ENCODE data around the gene CRTC1. TPM values are rescaled to one million over a fixed set of nuclear protein-coding genes. Genes with fewer than 3 reads are reported as not detected.

Gene CRTC1
- total and polyA plus RNA-seq, 2 of the 13 experiments (the other 11 are each of a cell fraction or from before 2014, with no cell fraction given), result 2.0 to 2.7 TPM

DNA sequence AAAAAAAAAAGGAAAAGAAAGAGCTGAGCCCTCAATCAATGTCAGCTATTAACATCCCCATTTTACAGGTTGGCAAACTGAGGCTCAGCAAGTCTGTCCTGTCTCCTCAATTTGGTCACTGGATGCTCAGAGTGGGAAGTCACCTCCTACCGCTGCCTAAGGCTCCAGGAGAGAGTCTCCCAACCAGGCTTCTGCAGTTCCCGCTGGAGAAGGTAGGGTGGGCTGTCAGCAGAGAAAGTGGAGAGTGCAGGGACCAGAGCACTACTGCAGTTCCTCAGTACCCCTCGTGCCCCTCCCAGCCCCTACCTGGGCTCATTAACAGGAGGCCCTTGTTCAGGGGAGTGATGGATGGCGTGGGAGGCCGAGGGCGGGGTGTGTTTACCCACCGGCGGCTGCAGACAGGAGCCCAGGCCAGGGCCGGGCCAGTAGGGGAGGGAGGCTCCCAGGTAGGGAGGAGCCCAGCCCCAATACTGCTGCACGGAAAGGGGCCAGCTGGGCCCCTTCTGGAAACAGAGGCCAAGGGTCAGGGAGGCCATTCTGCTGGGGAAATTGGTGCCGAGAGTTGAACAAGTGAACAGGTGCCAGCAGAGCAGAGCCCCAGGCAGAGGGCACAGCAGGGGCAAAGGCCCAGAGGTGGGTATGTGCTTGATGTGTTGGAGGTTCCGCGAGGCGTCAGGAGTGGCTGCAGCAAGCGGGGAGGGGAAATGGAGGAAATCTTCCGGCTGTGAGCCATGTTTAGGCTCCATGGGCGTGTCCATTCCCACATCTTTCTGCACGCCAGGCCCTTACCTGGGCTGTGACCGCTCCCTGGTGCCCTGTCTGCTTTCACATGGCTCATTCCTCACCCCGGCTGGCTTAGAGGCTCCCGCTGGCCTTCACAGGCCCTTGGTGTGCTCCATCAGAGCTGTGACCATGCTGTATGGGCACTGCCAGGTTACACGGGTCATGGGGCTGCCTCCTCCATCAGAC, 115.2 kb downstream of the CRTC1 start (continued):
- TF ChIP-seq, protein P1, sequence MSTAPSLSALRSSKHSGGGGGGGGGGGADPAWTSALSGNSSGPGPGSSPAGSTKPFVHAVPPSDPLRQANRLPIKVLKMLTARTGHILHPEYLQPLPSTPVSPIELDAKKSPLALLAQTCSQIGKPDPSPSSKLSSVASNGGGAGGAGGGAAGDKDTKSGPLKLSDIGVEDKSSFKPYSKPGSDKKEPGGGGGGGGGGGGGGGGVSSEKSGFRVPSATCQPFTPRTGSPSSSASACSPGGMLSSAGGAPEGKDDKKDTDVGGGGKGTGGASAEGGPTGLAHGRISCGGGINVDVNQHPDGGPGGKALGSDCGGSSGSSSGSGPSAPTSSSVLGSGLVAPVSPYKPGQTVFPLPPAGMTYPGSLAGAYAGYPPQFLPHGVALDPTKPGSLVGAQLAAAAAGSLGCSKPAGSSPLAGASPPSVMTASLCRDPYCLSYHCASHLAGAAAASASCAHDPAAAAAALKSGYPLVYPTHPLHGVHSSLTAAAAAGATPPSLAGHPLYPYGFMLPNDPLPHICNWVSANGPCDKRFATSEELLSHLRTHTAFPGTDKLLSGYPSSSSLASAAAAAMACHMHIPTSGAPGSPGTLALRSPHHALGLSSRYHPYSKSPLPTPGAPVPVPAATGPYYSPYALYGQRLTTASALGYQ (CRISPR knock-in tag; IDR thresholded peaks at IDR 0.05), result peak; percentile 51; the same call in 1 of the 2 replicates
- TF ChIP-seq, protein P2, sequence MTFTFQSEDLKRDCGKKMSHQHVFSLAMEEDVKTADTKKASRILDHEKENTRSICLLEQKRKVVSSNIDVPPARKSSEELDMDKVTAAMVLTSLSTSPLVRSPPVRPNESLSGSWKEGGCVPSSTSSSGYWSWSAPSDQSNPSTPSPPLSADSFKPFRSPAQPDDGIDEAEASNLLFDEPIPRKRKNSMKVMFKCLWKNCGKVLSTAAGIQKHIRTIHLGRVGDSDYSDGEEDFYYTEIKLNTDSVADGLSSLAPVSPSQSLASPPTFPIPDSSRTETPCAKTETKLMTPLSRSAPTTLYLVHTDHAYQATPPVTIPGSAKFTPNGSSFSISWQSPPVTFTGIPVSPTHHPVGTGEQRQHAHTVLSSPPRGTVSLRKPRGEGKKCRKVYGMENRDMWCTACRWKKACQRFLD (CRISPR knock-in tag; IDR thresholded peaks at IDR 0.05; ENCODE audit: borderline replicate concordance), result no peak
- TF ChIP-seq STAG1 (CRISPR knock-in tag; IDR thresholded peaks at IDR 0.05), result peak; percentile 48; the same call in 1 of the 2 replicates
- peak; percentile 43; the same call in 1 of the 2 replicates for TF ChIP-seq HIVEP1 (CRISPR knock-in tag; IDR thresholded peaks at IDR 0.05)
- peak; percentile 23; the same call in 1 of the 2 replicates for TF ChIP-seq POGZ (CRISPR knock-in tag; IDR thresholded peaks at IDR 0.05)
- TF ChIP-seq ZNF558 (CRISPR knock-in tag; IDR thresholded peaks at IDR 0.05; ENCODE audit: borderline replicate concordance), result no peak
- TF ChIP-seq ZNF790 (CRISPR knock-in tag; IDR thresholded peaks at IDR 0.05; ENCODE audit: borderline replicate concordance), result no peak
- peak; percentile 75 for TF ChIP-seq KDM1A (CRISPR knock-in tag; IDR thresholded peaks at IDR 0.05)
- peak; percentile 92 for TF ChIP-seq MEIS2 (CRISPR knock-in tag; IDR thresholded peaks at IDR 0.05)
- peak; percentile 22; the same call in 1 of the 2 replicates for TF ChIP-seq MYC (CRISPR knock-in tag; IDR thresholded peaks at IDR 0.05; ENCODE audit: borderline replicate concordance)
- peak; percentile 61 for TF ChIP-seq RARA (CRISPR knock-in tag; IDR thresholded peaks at IDR 0.05)
- peak; percentile 42; the same call in 1 of the 2 replicates for TF ChIP-seq NCOA2 (CRISPR knock-in tag; IDR thresholded peaks at IDR 0.05)
- no peak for TF ChIP-seq ZNF720 (CRISPR knock-in tag; IDR thresholded peaks at IDR 0.05)
- peak; percentile 40; the same call in 1 of the 2 replicates for TF ChIP-seq ZMYM4 (CRISPR knock-in tag; IDR thresholded peaks at IDR 0.05)
- TF ChIP-seq, protein P3, sequence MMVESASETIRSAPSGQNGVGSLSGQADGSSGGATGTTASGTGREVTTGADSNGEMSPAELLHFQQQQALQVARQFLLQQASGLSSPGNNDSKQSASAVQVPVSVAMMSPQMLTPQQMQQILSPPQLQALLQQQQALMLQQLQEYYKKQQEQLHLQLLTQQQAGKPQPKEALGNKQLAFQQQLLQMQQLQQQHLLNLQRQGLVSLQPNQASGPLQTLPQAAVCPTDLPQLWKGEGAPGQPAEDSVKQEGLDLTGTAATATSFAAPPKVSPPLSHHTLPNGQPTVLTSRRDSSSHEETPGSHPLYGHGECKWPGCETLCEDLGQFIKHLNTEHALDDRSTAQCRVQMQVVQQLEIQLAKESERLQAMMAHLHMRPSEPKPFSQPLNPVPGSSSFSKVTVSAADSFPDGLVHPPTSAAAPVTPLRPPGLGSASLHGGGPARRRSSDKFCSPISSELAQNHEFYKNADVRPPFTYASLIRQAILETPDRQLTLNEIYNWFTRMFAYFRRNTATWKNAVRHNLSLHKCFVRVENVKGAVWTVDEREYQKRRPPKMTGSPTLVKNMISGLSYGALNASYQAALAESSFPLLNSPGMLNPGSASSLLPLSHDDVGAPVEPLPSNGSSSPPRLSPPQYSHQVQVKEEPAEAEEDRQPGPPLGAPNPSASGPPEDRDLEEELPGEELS (CRISPR knock-in tag; IDR thresholded peaks at IDR 0.05), result peak; percentile 73
- 0 out of 2 replicates have a peak, but pooled peaks have one; percentile 25 for TF ChIP-seq ZNF292 (CRISPR knock-in tag; IDR thresholded peaks at IDR 0.05; ENCODE audit: borderline replicate concordance, low read depth)
- TF ChIP-seq NR2F1 (CRISPR knock-in tag; IDR thresholded peaks at IDR 0.05), result peak in 1 of 2 experiments; percentile 62; a peak in 1 of 4 replicates
- no peak for TF ChIP-seq ZBTB26 (CRISPR knock-in tag; IDR thresholded peaks at IDR 0.05; ENCODE audit: borderline replicate concordance)
- peak; percentile 68; the same call in 1 of the 2 replicates for TF ChIP-seq SNAI1 (CRISPR knock-in tag; IDR thresholded peaks at IDR 0.05; ENCODE audit: borderline replicate concordance)
- TF ChIP-seq ZMYM3 (CRISPR knock-in tag; IDR thresholded peaks at IDR 0.05), result peak; percentile 84
- peak; percentile 87 for TF ChIP-seq ZSCAN22 (CRISPR knock-in tag; IDR thresholded peaks at IDR 0.05)
- no peak for TF ChIP-seq HES4 (CRISPR knock-in tag; IDR thresholded peaks at IDR 0.05; ENCODE audit: borderline replicate concordance)

All from HepG2 (cell line).